Thymus (tissue), 11 donors: Measurements from ENCODE around the gene ZCCHC13. TPM values are rescaled to one million over a fixed set of nuclear protein-coding genes. Genes with fewer than 3 reads are reported as not detected.
"Not testable (repeated sequence)": the region's sequence is repeated elsewhere in the genome, so short reads cannot be mapped to it uniquely, and the experiment has no call there.

Experiments
- DNase-seq, 9 donors: peaks; one replicate each; pipeline ENCODE4 v3.0.0-alpha.2; 2013; ENCODE audit warnings: low spot score in 9 of 9, low read depth in 6 of 9, missing footprints in 1 of 9
- H3K27ac ChIP-seq, 2 donors: one replicate each; pipeline ENCODE4 v1.5.1; 2013; ENCODE audit warnings: control low read depth in 1 of 2, low read depth in 1 of 2, low read length in 1 of 2, mild to moderate bottlenecking in 1 of 2, moderate library complexity in 1 of 2
- H3K27me3 ChIP-seq, 2 donors: one replicate each; pipeline ENCODE4 v1.5.1; 2013; ENCODE audit warnings: low read length in 1 of 2; ENCODE audit not compliant: control insufficient read depth in 2 of 2, insufficient read depth in 1 of 2
- H3K36me3 ChIP-seq, 2 donors: one replicate each; pipeline ENCODE4 v1.5.1; 2013; ENCODE audit warnings: low read length in 1 of 2, mild to moderate bottlenecking in 1 of 2, moderate library complexity in 1 of 2; ENCODE audit not compliant: control insufficient read depth in 2 of 2, insufficient read depth in 2 of 2
- H3K4me1 ChIP-seq, 2 donors: one replicate each; pipeline ENCODE4 v1.5.1; 2013; ENCODE audit warnings: low read length in 2 of 2; ENCODE audit not compliant: control insufficient read depth in 2 of 2, insufficient read depth in 2 of 2
- H3K4me3 ChIP-seq, 2 donors: one replicate each; pipeline ENCODE4 v1.5.1; 2013; ENCODE audit warnings: low read length in 2 of 2, control low read depth in 1 of 2, mild to moderate bottlenecking in 1 of 2
- H3K9me3 ChIP-seq, 2 donors: one replicate each; pipeline ENCODE4 v1.5.1; 2013; ENCODE audit warnings: low read length in 1 of 2, mild to moderate bottlenecking in 1 of 2; ENCODE audit not compliant: control insufficient read depth in 2 of 2, insufficient read depth in 1 of 2
- WGBS: extraction: QIAGEN DNeasy Blood & Tissue Kit; methylation state at CpG from one replicate; pipeline ENCODE4 v1.1.7; 2013; 5-methylcytosine and 5-hydroxymethylcytosine counted together
- polyA plus RNA-seq: library from polyadenylated mRNA; stranded (reverse); fragments of 200-250 nt; gene quantifications from one replicate; pipeline ENCODE4 v1.2.3, GENCODE V29; 2013
- total RNA-seq: library from RNA; stranded (reverse); fragments of 120-200 nt; gene quantifications from one replicate; pipeline ENCODE4 v1.2.4, GENCODE V29; 2013
- donor health status: healthy.

ZCCHC13 gene
- total and polyA plus RNA-seq, 2 donors: not detected

DNA sequence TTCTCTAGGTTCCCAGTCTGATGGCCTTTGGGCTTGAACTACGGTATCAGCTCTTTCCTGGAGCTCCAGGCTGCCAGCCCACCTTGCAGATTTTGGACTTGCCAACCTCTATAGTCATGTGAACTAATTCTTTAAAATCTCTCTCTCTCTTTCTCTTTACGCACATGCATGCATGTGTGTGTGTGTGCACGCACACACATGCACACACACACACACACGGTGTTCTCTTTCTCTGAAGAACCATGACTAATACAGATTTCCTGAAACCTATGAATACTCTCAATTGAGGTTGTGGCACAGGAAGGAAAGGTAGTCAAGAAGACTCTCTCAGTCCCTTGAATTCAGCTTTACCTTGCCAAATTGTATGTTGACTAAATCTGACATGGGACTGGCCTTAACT is 6.2 kb upstream of the ZCCHC13 start:
- DNase-seq: no peak
- Histone ChIP-seq H3K4me1 (peaks cover 0 to 3% of the 10 kb centered on the region in 2 donors), H3K27ac (no peak overlapping the region), H3K36me3 (no peaks in the 10 kb centered on the region), H3K27me3 (no peaks in the 10 kb centered on the region), H3K9me3 (no peaks in the 10 kb centered on the region), H3K4me3 (no peak overlapping the region)
- 97% methylated on average over 4 of the region's 4 CpGs for WGBS

DNA sequence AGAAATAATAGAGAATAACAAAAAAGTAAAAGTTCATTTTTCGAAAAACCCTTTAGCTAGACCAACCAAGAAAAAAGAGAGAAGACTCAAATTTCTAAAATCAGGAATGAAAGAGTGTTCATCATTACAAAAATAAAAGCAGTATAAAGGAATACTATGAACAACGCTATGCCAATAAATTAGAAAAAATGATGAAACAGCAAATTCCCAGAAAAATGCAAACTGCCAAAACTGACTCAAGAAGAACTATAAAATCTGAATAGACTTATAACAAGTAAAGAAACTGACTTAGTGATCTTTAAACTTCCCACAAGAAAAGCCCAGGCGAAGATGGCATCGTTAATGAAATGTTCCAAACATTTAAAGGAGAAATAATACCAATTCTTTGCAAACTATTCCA is 3.1 kb upstream of the ZCCHC13 start:
- Histone ChIP-seq H3K36me3 (no peaks in the 10 kb centered on the region), H3K27me3 (no peaks in the 10 kb centered on the region), H3K4me1 (no peaks in the 10 kb centered on the region), H3K27ac (no peak overlapping the region), H3K9me3 (no peaks in the 10 kb centered on the region), H3K4me3 (no peak overlapping the region)
- 97% methylated on average over 4 of the region's 4 CpGs for WGBS
- no peak for DNase-seq

DNA sequence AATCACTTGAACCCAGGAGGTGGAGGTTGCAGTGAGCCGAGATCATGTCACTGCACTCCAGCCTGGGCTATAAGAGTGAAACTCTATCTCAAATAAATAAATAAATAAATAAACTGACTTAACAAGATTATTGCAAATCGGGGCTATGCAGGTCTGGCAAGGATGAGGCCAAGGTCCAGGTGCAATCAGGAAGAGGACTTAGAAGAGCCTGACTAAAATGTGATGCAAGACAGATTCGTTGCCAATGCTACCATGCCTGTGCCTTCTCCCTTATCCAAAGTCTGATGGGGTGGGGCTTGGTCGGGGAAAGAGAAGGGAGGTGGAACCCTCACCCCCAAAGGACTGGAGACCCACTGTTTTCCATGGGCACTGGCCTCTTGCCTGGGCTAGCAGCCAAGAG is 14.7 kb downstream of the ZCCHC13 start:
- H3K27ac ChIP-seq: no peak overlapping the region
- no peaks in the 10 kb centered on the region for H3K4me1 ChIP-seq
- no peak overlapping the region for H3K4me3 ChIP-seq
- no peaks in the 10 kb centered on the region for H3K36me3 ChIP-seq
- no peaks in the 10 kb centered on the region for H3K9me3 ChIP-seq
- WGBS: 97% methylated on average over 4 of the region's 4 CpGs
- no peaks in the 10 kb centered on the region for H3K27me3 ChIP-seq
- DNase-seq: no peak

DNA sequence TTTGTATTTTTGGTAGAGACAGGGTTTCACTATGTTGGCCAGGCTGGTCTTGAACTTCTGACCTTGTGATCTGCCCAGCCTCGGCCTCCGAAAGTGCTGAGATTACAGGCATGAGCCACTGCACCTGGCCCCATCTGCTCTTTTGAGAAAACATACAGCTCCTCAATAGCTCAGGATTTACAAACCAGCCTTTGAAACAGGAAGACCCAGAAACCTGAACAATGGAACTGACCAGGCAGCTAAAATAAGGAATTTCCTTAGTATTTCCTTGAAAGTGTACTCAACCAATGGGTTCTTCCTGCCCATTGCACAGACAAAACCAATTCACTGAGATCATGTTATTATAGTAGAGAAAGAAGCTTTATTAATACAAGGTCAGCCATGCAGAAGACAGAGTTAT is 15.3 kb downstream of the ZCCHC13 start:
- H3K4me3 ChIP-seq, H3K27ac ChIP-seq, H3K27me3 ChIP-seq, H3K4me1 ChIP-seq, DNase-seq, H3K9me3 ChIP-seq, H3K36me3 ChIP-seq: not testable (repeated sequence)
- WGBS: 86% methylated on average over 2 of the region's 2 CpGs

DNA sequence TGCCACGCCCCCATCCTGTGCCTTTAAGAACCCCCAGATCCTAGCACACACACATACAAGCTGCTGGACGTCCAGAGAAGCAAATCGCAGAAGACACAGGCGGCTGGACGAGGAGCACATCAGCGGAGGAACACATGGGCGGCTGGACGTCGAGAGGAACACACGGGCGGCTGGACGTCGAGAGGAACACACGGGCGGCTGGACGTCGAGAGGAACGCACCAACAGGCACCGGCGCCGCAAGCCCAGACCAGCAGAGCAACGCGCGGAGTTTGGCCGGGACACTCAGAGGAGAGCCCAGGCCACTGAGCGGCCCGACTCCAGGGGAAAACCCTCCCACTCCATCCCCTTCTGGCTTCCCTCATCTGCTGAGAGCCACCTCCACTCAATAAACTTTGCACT is 17.2 kb downstream of the ZCCHC13 start:
- H3K27ac ChIP-seq: no peak overlapping the region
- DNase-seq: no peak
- WGBS: 95% methylated on average over 27 of the region's 27 CpGs

DNA sequence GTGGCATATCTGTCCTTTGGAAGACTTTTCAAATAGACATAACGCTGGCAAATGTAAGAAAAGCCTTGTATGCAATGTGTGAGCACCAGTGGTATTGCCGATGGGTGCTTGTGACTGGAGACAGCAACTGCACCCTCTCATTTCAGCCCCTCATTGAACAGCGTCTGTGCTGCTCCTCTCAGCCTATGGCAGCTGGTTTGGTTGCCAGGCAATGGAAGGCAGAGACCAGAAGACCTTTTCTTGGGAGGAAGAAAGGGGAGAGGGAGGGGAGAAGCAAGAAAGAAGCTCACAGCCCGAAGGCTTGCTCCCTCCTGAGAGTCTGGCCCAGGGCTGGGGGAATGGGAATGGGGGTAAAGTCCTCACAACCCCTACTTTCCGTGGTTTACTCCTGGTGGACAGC is 20.2 kb downstream of the ZCCHC13 start:
- no peak for DNase-seq
- H3K27me3 ChIP-seq: no peaks in the 10 kb centered on the region
- no peaks in the 10 kb centered on the region for H3K4me1 ChIP-seq
- no peak overlapping the region for H3K27ac ChIP-seq
- no peaks in the 10 kb centered on the region for H3K9me3 ChIP-seq
- no peaks in the 10 kb centered on the region for H3K36me3 ChIP-seq
- H3K4me3 ChIP-seq: no peak overlapping the region
- WGBS: 89% methylated on average over 5 of the region's 5 CpGs

More for the DNA sequence above, 17.2 kb downstream of the ZCCHC13 start:
- H3K4me1 ChIP-seq: no peaks in the 10 kb centered on the region
- no peaks in the 10 kb centered on the region for H3K27me3 ChIP-seq
- no peaks in the 10 kb centered on the region for H3K9me3 ChIP-seq
- H3K36me3 ChIP-seq: no peaks in the 10 kb centered on the region
- no peak overlapping the region for H3K4me3 ChIP-seq

GRCh38 chrX:74325130-74326059 is 21.4 kb downstream of the ZCCHC13 start:
- no peaks in the 10 kb centered on the region for H3K9me3 ChIP-seq
- no peak overlapping the region for H3K4me3 ChIP-seq
- no peaks in the 10 kb centered on the region for H3K36me3 ChIP-seq
- no peaks in the 10 kb centered on the region for H3K27me3 ChIP-seq
- WGBS: 37% methylated on average over 4 of the region's 9 CpGs
- no peaks in the 10 kb centered on the region for H3K4me1 ChIP-seq
- DNase-seq: no peak
- no peak overlapping the region for H3K27ac ChIP-seq

- no peaks in the 10 kb centered on the region for H3K4me1 ChIP-seq
- no peak overlapping the region for H3K4me3 ChIP-seq
- no peak overlapping the region for H3K27ac ChIP-seq
- H3K27me3 ChIP-seq: no peaks in the 10 kb centered on the region
- no peaks in the 10 kb centered on the region for H3K9me3 ChIP-seq
- H3K36me3 ChIP-seq: no peaks in the 10 kb centered on the region
- DNase-seq: no peak
Observed at GRCh38 chrX:74338852-74339251, 34.9 kb downstream of the ZCCHC13 start.

DNA sequence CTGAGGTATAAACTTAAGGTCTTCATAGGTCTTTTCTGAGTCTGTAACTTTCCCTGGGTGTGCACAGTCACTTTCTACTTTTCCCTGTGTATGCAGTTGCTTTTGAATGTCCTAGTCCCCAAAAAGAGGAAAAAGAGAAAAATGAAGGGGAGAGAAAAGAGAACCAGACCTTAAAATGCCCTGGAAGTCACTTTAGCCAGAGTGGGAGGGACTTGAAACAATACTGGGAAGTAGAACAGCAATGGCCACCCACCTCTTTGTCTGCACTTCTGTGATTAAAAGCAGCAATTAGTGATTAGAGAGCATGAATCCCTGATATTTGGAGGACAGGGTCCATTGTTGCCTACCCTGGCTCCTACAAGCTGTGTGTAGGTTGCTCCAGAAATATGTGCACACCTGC is 36.1 kb downstream of the ZCCHC13 start:
- H3K4me3 ChIP-seq: no peak overlapping the region
- no peak for DNase-seq
- no peaks in the 10 kb centered on the region for H3K9me3 ChIP-seq
- no peaks in the 10 kb centered on the region for H3K27me3 ChIP-seq
- H3K36me3 ChIP-seq: no peaks in the 10 kb centered on the region
- no peaks in the 10 kb centered on the region for H3K4me1 ChIP-seq
- H3K27ac ChIP-seq: no peak overlapping the region
